ENCODE data around the gene PARP1.

Gene PARP1

GRCh38 chr1:226324479-226324878, 83.4 kb downstream of the PARP1 start:
- H3K4me1 ChIP-seq (ENCODE audit: control insufficient read depth, insufficient read depth, low read length), result no peaks in the 10 kb centered on the region
- no peak overlapping the region for H3K4me3 ChIP-seq (ENCODE audit: low read depth, low read length)
- no peak overlapping the region for H3K9ac ChIP-seq (ENCODE audit: low read depth, low read length)
- H3K27ac ChIP-seq (ENCODE audit: low read depth, low read length), result no peak overlapping the region
- no peaks in the 10 kb centered on the region for H3K27me3 ChIP-seq (ENCODE audit: control insufficient read depth, insufficient read depth, low read length)
- 0 out of 2 replicates have a peak, but pooled peaks cover 2% of the 10 kb centered on the region for H3K9me3 ChIP-seq (ENCODE audit: control insufficient read depth, insufficient read depth, low read length)
- no peaks in the 10 kb centered on the region for H3K36me3 ChIP-seq (ENCODE audit: control insufficient read depth, insufficient read depth, low read length)

GRCh38 chr1:226322986-226323385, 84.9 kb downstream of the PARP1 start:
- Histone ChIP-seq H3K27me3 (ENCODE audit: control insufficient read depth, insufficient read depth, low read length) (no peaks in the 10 kb centered on the region), H3K4me3 (ENCODE audit: low read depth, low read length) (no peak overlapping the region), H3K9me3 (ENCODE audit: control insufficient read depth, insufficient read depth, low read length) (0 out of 2 replicates have a peak, but pooled peaks cover 2% of the 10 kb centered on the region), H3K27ac (ENCODE audit: low read depth, low read length) (no peak overlapping the region), H3K36me3 (ENCODE audit: control insufficient read depth, insufficient read depth, low read length) (no peaks in the 10 kb centered on the region), H3K9ac (ENCODE audit: low read depth, low read length) (no peak overlapping the region), H3K4me1 (ENCODE audit: control insufficient read depth, insufficient read depth, low read length) (no peaks in the 10 kb centered on the region)

- Histone ChIP-seq H3K27ac (ENCODE audit: low read depth, low read length) (no peak overlapping the region), H3K4me3 (ENCODE audit: low read depth, low read length) (no peak overlapping the region), H3K27me3 (ENCODE audit: control insufficient read depth, insufficient read depth, low read length) (no peaks in the 10 kb centered on the region), H3K9ac (ENCODE audit: low read depth, low read length) (no peak overlapping the region), H3K4me1 (ENCODE audit: control insufficient read depth, insufficient read depth, low read length) (no peaks in the 10 kb centered on the region), H3K9me3 (ENCODE audit: control insufficient read depth, insufficient read depth, low read length) (0 out of 2 replicates have a peak, but pooled peaks cover 2% of the 10 kb centered on the region), H3K36me3 (ENCODE audit: control insufficient read depth, insufficient read depth, low read length) (no peaks in the 10 kb centered on the region)
These were observed 87.0 kb downstream of the PARP1 start for GRCh38 chr1:226320930-226321329.

GRCh38 chr1:226318471-226318870, 89.4 kb downstream of the PARP1 start:
- Histone ChIP-seq H3K4me1 (ENCODE audit: control insufficient read depth, insufficient read depth, low read length) (no peaks in the 10 kb centered on the region), H3K36me3 (ENCODE audit: control insufficient read depth, insufficient read depth, low read length) (no peaks in the 10 kb centered on the region), H3K27ac (ENCODE audit: low read depth, low read length) (no peak overlapping the region), H3K4me3 (ENCODE audit: low read depth, low read length) (no peak overlapping the region), H3K9me3 (ENCODE audit: control insufficient read depth, insufficient read depth, low read length) (0 out of 2 replicates have a peak, but pooled peaks cover 2% of the 10 kb centered on the region), H3K27me3 (ENCODE audit: control insufficient read depth, insufficient read depth, low read length) (no peaks in the 10 kb centered on the region), H3K9ac (ENCODE audit: low read depth, low read length) (no peak overlapping the region)

- H3K27ac ChIP-seq (ENCODE audit: low read depth, low read length), result no peak overlapping the region
These were observed 93.8 kb downstream of the PARP1 start for GRCh38 chr1:226314055-226314454.

GRCh38 chr1:226312065-226312464, 95.8 kb downstream of the PARP1 start:
- Histone ChIP-seq H3K27ac (ENCODE audit: low read depth, low read length) (no peak overlapping the region), H3K9me3 (ENCODE audit: control insufficient read depth, insufficient read depth, low read length) (no peaks in the 10 kb centered on the region), H3K36me3 (ENCODE audit: control insufficient read depth, insufficient read depth, low read length) (no peaks in the 10 kb centered on the region), H3K4me1 (ENCODE audit: control insufficient read depth, insufficient read depth, low read length) (peaks cover 19% of the 10 kb centered on the region), H3K9ac (ENCODE audit: low read depth, low read length) (no peak overlapping the region), H3K4me3 (ENCODE audit: low read depth, low read length) (no peak overlapping the region), H3K27me3 (ENCODE audit: control insufficient read depth, insufficient read depth, low read length) (peaks cover 16% of the 10 kb centered on the region)

More at GRCh38 chr1:226314055-226314454, 93.8 kb downstream of the PARP1 start:
- H3K4me1 ChIP-seq (ENCODE audit: control insufficient read depth, insufficient read depth, low read length), result peaks cover 12% of the 10 kb centered on the region
- peaks cover 16% of the 10 kb centered on the region for H3K27me3 ChIP-seq (ENCODE audit: control insufficient read depth, insufficient read depth, low read length)
- H3K36me3 ChIP-seq (ENCODE audit: control insufficient read depth, insufficient read depth, low read length), result no peaks in the 10 kb centered on the region
- H3K9me3 ChIP-seq (ENCODE audit: control insufficient read depth, insufficient read depth, low read length), result no peaks in the 10 kb centered on the region
- H3K4me3 ChIP-seq (ENCODE audit: low read depth, low read length), result no peak overlapping the region
- H3K9ac ChIP-seq (ENCODE audit: low read depth, low read length), result no peak overlapping the region

GRCh38 chr1:226311376-226311775, 96.5 kb downstream of the PARP1 start:
- no peak overlapping the region for H3K4me3 ChIP-seq (ENCODE audit: low read depth, low read length)
- H3K36me3 ChIP-seq (ENCODE audit: control insufficient read depth, insufficient read depth, low read length), result no peaks in the 10 kb centered on the region
- no peak overlapping the region for H3K9ac ChIP-seq (ENCODE audit: low read depth, low read length)
- H3K27me3 ChIP-seq (ENCODE audit: control insufficient read depth, insufficient read depth, low read length), result peaks cover 16% of the 10 kb centered on the region
- peaks cover 19% of the 10 kb centered on the region for H3K4me1 ChIP-seq (ENCODE audit: control insufficient read depth, insufficient read depth, low read length)
- H3K9me3 ChIP-seq (ENCODE audit: control insufficient read depth, insufficient read depth, low read length), result no peaks in the 10 kb centered on the region
- H3K27ac ChIP-seq (ENCODE audit: low read depth, low read length), result no peak overlapping the region

Measured in HUES48 (cell line).